Esophagus muscularis mucosa (tissue), 3 donors: ENCODE results near the gene CRYGD.

Experiments used
- EP300 ChIP-seq: sonication (generic); formaldehyde crosslinking; IDR thresholded peaks from one replicate; pipeline ENCODE4 v1.6.1; 2017; ENCODE audit warnings: antibody characterized with exemption
- TF ChIP-seq, protein P1 (sequence below), 3 experiments: fragments of 200-600 bp in 2 of 3; fragments of 450-650 bp in 1 of 3; sonication (generic) in 2 of 3; IDR thresholded peaks; one replicate each; pipeline ENCODE4 v1.5.1; 2017 to 2019; ENCODE audit warnings: antibody characterized with exemption in 3 of 3, mild to moderate bottlenecking in 2 of 3, moderate library complexity in 1 of 3

DNA sequence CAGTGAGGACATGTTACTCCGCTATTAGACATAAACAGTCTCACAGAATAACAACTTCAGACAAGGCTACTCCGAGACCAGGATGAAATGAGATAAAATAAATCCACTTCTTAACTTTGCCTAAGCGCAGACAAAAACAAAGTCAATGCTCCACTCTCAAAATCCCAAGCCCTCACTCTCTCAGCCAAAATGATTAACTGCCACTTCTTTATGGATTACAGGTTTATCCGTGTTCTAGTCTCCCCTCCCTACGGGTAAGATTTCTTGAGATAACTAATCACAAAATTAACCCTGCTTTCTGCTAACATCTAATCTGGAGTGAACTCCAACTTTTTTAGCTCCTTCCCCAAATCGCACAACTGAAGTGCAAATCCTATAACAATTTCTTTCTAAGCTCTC is 6.4 kb upstream of the CRYGD start:
- TF ChIP-seq, protein P1, sequence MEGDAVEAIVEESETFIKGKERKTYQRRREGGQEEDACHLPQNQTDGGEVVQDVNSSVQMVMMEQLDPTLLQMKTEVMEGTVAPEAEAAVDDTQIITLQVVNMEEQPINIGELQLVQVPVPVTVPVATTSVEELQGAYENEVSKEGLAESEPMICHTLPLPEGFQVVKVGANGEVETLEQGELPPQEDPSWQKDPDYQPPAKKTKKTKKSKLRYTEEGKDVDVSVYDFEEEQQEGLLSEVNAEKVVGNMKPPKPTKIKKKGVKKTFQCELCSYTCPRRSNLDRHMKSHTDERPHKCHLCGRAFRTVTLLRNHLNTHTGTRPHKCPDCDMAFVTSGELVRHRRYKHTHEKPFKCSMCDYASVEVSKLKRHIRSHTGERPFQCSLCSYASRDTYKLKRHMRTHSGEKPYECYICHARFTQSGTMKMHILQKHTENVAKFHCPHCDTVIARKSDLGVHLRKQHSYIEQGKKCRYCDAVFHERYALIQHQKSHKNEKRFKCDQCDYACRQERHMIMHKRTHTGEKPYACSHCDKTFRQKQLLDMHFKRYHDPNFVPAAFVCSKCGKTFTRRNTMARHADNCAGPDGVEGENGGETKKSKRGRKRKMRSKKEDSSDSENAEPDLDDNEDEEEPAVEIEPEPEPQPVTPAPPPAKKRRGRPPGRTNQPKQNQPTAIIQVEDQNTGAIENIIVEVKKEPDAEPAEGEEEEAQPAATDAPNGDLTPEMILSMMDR (IDR thresholded peaks at IDR 0.05), result no peak
- TF ChIP-seq EP300, result no peak
